GM12865 (cell line): Measurements from ENCODE around the gene LIN37.

ENCODE experiments used
- DNase-seq: peaks from one replicate; pipeline ENCODE4 v3.0.0; 2010; ENCODE audit warnings: low read depth
- H3K4me3 ChIP-seq: 2 replicates; pipeline ENCODE4 v1.5.1; 2011; ENCODE audit warnings: mild to moderate bottlenecking, low read depth, low read length, control low read depth
- CTCF ChIP-seq: IDR thresholded peaks from 2 replicates; pipeline ENCODE4 v1.5.1; 2011; ENCODE audit warnings: low read length, control low read depth, low read depth, inconsistent platforms; ENCODE audit not compliant: insufficient read depth; ENCODE audit errors: missing control alignments

Gene LIN37

GRCh38 chr19:35712567-35713505 is 35.5 kb upstream of the LIN37 start:
- no peak for TF ChIP-seq CTCF
- DNase-seq: peak; percentile 89
- H3K4me3 ChIP-seq: peak overlapping the region; percentile 90

GRCh38 chr19:35713506-35713850 is 34.9 kb upstream of the LIN37 start:
- no peak for TF ChIP-seq CTCF

GRCh38 chr19:35713904-35714495 is 34.4 kb upstream of the LIN37 start:
- peak overlapping the region; percentile 90 for H3K4me3 ChIP-seq
- no peak for TF ChIP-seq CTCF
- no peak for DNase-seq

More at GRCh38 chr19:35713506-35713850, 34.9 kb upstream of the LIN37 start:
- DNase-seq: no peak
- H3K4me3 ChIP-seq: peak overlapping the region; percentile 90

- H3K4me3 ChIP-seq: peak overlapping the region; percentile 90
- peak; percentile 52 for TF ChIP-seq CTCF
- peak; percentile 69 for DNase-seq
Observed at GRCh38 chr19:35714601-35715354, 33.6 kb upstream of the LIN37 start.

- no peak for DNase-seq
- no peak for TF ChIP-seq CTCF
- H3K4me3 ChIP-seq: peak overlapping the region; percentile 90
Observed at GRCh38 chr19:35715355-35715809, 33.0 kb upstream of the LIN37 start.

- TF ChIP-seq CTCF: no peak
- no peak for DNase-seq
- H3K4me3 ChIP-seq: peak overlapping the region; percentile 90
Observed at GRCh38 chr19:35715981-35716800, 32.2 kb upstream of the LIN37 start.
